SK-N-MC (cell line): ENCODE measurements around the gene RPIA.

Experiments used
- EZH2 ChIP-seq: fragments of 200-600 bp; sonication (generic); IDR thresholded peaks from one replicate; pipeline ENCODE4 v1.6.1; 2017; ENCODE audit warnings: antibody characterized with exemption
- FOXP2 ChIP-seq: optimal IDR thresholded peaks from 2 replicates; pipeline ENCODE3; 2011; ENCODE audit warnings: mild to moderate bottlenecking, moderate library complexity; ENCODE audit not compliant: insufficient read depth; ENCODE audit errors: extremely low read length, control extremely low read depth
- POLR2AphosphoS5 ChIP-seq: IDR thresholded peaks from 2 replicates; pipeline ENCODE4 v1.6.1; 2012; ENCODE audit warnings: mild to moderate bottlenecking, low read depth, low read length, borderline replicate concordance

DNA sequence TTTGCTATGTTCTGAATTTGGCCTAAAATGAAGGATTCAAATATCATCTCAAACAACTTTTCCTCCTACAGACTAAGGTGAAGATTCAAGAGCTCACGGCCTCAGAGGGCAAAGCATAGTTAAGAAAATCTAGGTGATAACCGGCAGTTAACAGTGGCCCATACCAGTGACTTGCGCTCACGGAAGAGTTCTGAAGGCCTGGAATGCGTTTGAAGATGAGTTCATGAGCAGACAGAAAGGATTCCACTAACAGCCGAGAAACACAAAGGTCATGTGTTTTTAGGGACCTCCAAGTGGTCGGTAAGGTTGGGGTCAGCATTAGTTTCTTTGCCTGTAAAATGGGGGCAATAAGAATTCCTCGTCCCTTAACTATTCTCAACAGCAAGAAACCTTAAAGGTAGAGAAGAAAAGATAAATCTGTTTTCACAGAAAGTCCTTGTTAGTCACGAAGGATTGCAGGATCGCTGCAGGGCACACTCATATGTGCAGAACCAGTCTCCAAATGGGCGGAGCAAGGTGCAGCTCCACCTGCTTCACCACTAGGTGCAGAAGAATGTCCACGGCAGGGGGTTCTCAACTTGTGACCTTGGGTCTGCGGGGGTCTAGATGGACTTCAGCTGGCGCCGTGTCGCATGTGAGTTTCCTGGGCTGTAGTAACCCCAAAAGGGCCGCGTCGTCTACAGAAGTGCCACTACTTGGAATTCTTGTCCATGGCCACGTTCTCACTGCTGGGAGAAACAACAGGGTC, 708 bp upstream of the RPIA start:
- TF ChIP-seq EZH2 (no peak), POLR2AphosphoS5 (no peak), FOXP2 (no peak)
